GM19351 (cell line): ENCODE measurements around the gene PDLIM4.
A peak's percentile ranks its signal among the peaks of the same experiment; 100 is the strongest.

Experiments used
- ATAC-seq: cut with Tn5 transposase; IDR thresholded peaks from one replicate; pipeline ENCODE4 v1.9.1; 2021; ENCODE audit warnings: mild to moderate bottlenecking, moderate library complexity; ENCODE audit not compliant: unreplicated experiment

The PDLIM4 gene

GRCh38 chr5:132226516-132227234, 30.8 kb upstream of the PDLIM4 start:
- ATAC-seq = no peak

- ATAC-seq = no peak
Observed at GRCh38 chr5:132227235-132227484, 30.3 kb upstream of the PDLIM4 start.

GRCh38 chr5:132227485-132228240, 29.8 kb upstream of the PDLIM4 start, which contains the start of gene P4HA2:
Gene P4HA2, minus strand, starts transcription at chr5:132227853. Its CDS starts 9,227 bp downstream, at chr5:132218626.
- ATAC-seq = peak; percentile 91

GRCh38 chr5:132228241-132229035, 29.1 kb upstream of the PDLIM4 start:
- ATAC-seq = no peak

GRCh38 chr5:132229236-132229635, 28.3 kb upstream of the PDLIM4 start:
- ATAC-seq = no peak

GRCh38 chr5:132230871-132231270, 26.6 kb upstream of the PDLIM4 start:
- no peak for ATAC-seq

- ATAC-seq = no peak
Observed at GRCh38 chr5:132232465-132232864, 25.0 kb upstream of the PDLIM4 start.

- no peak for ATAC-seq
Observed at GRCh38 chr5:132233081-132233480, 24.4 kb upstream of the PDLIM4 start.

GRCh38 chr5:132233811-132234683, 23.4 kb upstream of the PDLIM4 start:
- no peak for ATAC-seq

- no peak for ATAC-seq
Observed at GRCh38 chr5:132234684-132235062, 22.8 kb upstream of the PDLIM4 start.

- no peak for ATAC-seq
Observed at GRCh38 chr5:132235340-132235739, 22.2 kb upstream of the PDLIM4 start.

- ATAC-seq = no peak
Observed at GRCh38 chr5:132237141-132237540, 20.4 kb upstream of the PDLIM4 start.

- ATAC-seq = no peak
Observed at GRCh38 chr5:132237670-132238069, 19.8 kb upstream of the PDLIM4 start.

- ATAC-seq = peak; percentile 85
Observed at GRCh38 chr5:132238169-132238744, 19.2 kb upstream of the PDLIM4 start.

- no peak for ATAC-seq
Observed at GRCh38 chr5:132238901-132239500, 18.5 kb upstream of the PDLIM4 start.

GRCh38 chr5:132239776-132240175, 17.7 kb upstream of the PDLIM4 start:
- ATAC-seq = no peak

GRCh38 chr5:132243366-132243977, 14.0 kb upstream of the PDLIM4 start:
- no peak for ATAC-seq

- no peak for ATAC-seq
Observed at GRCh38 chr5:132245593-132245992, 11.9 kb upstream of the PDLIM4 start.

- no peak for ATAC-seq
Observed at GRCh38 chr5:132246806-132247205, 10.7 kb upstream of the PDLIM4 start.

GRCh38 chr5:132250547-132250946, 6.9 kb upstream of the PDLIM4 start:
- ATAC-seq = no peak
